ENCODE results near the gene DCC. TPM values are rescaled to one million over a fixed set of nuclear protein-coding genes. Genes with fewer than 3 reads are reported as not detected.

Gene DCC
- total RNA-seq, 1 donor from 2014 or later: not detected

DNA sequence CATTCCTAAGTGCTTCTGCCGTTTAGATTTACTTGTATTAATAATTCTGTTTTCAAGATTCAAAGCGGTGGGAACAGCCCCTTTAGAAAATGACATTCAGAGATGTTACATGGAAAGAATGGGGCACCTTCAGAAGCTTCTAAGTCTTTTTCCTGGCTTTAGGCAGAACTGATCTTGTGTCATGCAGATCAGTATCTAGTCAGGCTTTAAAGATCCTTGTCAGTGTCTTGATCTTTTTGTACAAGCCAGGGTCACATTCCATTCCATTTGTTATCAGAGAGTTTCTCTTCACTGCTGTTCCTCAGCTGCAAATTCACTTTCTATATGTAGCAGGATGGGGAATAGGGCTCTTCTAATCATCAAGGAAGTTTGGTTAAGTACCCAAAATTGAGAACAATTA is 275.3 kb downstream of the DCC start:
- DNase-seq (ENCODE audit: low spot score): no peak
- no peaks in the 10 kb centered on the region for H3K4me1 Mint-ChIP-seq (ENCODE audit: low read depth)
- H3K4me3 Mint-ChIP-seq (ENCODE audit: unreplicated experiment): no peak overlapping the region

GRCh38 chr18:52615943-52616342 is 275.9 kb downstream of the DCC start:
- no peak for DNase-seq (ENCODE audit: low spot score)
- Mint-ChIP-seq H3K36me3 (ENCODE audit: low read depth) (no peaks in the 10 kb centered on the region), H3K27ac (ENCODE audit: unreplicated experiment) (no peak overlapping the region), H3K4me1 (ENCODE audit: low read depth) (no peaks in the 10 kb centered on the region), H3K9me3 (ENCODE audit: low read depth) (no peaks in the 10 kb centered on the region), H3K27me3 (ENCODE audit: low read depth) (peaks cover 4% of the 10 kb centered on the region), H3K4me3 (ENCODE audit: unreplicated experiment) (no peak overlapping the region)
- no peak for TF ChIP-seq CTCF (IDR thresholded peaks at IDR 0.05)

More for the DNA sequence above, 275.3 kb downstream of the DCC start:
- H3K36me3 Mint-ChIP-seq (ENCODE audit: low read depth): no peaks in the 10 kb centered on the region
- TF ChIP-seq CTCF (IDR thresholded peaks at IDR 0.05): no peak
- peaks cover 4% of the 10 kb centered on the region for H3K27me3 Mint-ChIP-seq (ENCODE audit: low read depth)
- H3K27ac Mint-ChIP-seq (ENCODE audit: unreplicated experiment): no peak overlapping the region
- no peaks in the 10 kb centered on the region for H3K9me3 Mint-ChIP-seq (ENCODE audit: low read depth)

DNA sequence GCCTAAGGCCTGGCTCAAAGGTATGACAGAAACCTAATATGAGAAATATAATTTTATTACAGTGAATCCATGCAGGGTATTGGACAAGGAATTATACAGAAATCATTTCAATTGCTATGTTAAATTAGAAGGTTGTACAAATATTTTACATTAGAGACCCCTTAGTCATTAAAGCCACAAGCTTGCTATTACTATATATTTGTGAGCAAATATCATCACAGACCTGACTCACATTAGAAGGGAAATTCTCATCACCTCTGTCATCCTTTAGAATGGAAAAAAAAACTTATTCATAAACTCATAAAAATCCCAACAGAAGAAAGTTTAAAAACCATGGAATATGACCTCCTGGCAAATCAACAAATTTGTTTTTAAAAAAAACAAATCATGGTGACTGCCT is 277.9 kb downstream of the DCC start:
- no peak overlapping the region for H3K27ac Mint-ChIP-seq (ENCODE audit: unreplicated experiment)
- TF ChIP-seq CTCF (IDR thresholded peaks at IDR 0.05): no peak
- H3K36me3 Mint-ChIP-seq (ENCODE audit: low read depth): no peaks in the 10 kb centered on the region
- H3K4me1 Mint-ChIP-seq (ENCODE audit: low read depth): no peaks in the 10 kb centered on the region
- DNase-seq (ENCODE audit: low spot score): no peak
- H3K9me3 Mint-ChIP-seq (ENCODE audit: low read depth): no peaks in the 10 kb centered on the region
- peaks cover 4% of the 10 kb centered on the region for H3K27me3 Mint-ChIP-seq (ENCODE audit: low read depth)
- no peak overlapping the region for H3K4me3 Mint-ChIP-seq (ENCODE audit: unreplicated experiment)

GRCh38 chr18:52620926-52621439 is 281.0 kb downstream of the DCC start:
- Mint-ChIP-seq H3K4me1 (ENCODE audit: low read depth) (no peaks in the 10 kb centered on the region), H3K4me3 (ENCODE audit: unreplicated experiment) (no peak overlapping the region), H3K9me3 (ENCODE audit: low read depth) (no peaks in the 10 kb centered on the region), H3K36me3 (ENCODE audit: low read depth) (no peaks in the 10 kb centered on the region), H3K27me3 (ENCODE audit: low read depth) (peaks cover 4% of the 10 kb centered on the region), H3K27ac (ENCODE audit: unreplicated experiment) (no peak overlapping the region)
- DNase-seq (ENCODE audit: low spot score): no peak
- TF ChIP-seq CTCF (IDR thresholded peaks at IDR 0.05): no peak

GRCh38 chr18:52624702-52625101 is 284.7 kb downstream of the DCC start:
- TF ChIP-seq CTCF (IDR thresholded peaks at IDR 0.05): no peak
- DNase-seq (ENCODE audit: low spot score): no peak
- no peaks in the 10 kb centered on the region for H3K27me3 Mint-ChIP-seq (ENCODE audit: low read depth)
- no peaks in the 10 kb centered on the region for H3K9me3 Mint-ChIP-seq (ENCODE audit: low read depth)
- H3K27ac Mint-ChIP-seq (ENCODE audit: unreplicated experiment): no peak overlapping the region
- no peaks in the 10 kb centered on the region for H3K4me1 Mint-ChIP-seq (ENCODE audit: low read depth)
- no peaks in the 10 kb centered on the region for H3K36me3 Mint-ChIP-seq (ENCODE audit: low read depth)
- H3K4me3 Mint-ChIP-seq (ENCODE audit: unreplicated experiment): no peak overlapping the region

Data from chondrocyte (in vitro differentiated cells).